ENCODE data around the gene WWC2.

- TF ChIP-seq, protein P1, sequence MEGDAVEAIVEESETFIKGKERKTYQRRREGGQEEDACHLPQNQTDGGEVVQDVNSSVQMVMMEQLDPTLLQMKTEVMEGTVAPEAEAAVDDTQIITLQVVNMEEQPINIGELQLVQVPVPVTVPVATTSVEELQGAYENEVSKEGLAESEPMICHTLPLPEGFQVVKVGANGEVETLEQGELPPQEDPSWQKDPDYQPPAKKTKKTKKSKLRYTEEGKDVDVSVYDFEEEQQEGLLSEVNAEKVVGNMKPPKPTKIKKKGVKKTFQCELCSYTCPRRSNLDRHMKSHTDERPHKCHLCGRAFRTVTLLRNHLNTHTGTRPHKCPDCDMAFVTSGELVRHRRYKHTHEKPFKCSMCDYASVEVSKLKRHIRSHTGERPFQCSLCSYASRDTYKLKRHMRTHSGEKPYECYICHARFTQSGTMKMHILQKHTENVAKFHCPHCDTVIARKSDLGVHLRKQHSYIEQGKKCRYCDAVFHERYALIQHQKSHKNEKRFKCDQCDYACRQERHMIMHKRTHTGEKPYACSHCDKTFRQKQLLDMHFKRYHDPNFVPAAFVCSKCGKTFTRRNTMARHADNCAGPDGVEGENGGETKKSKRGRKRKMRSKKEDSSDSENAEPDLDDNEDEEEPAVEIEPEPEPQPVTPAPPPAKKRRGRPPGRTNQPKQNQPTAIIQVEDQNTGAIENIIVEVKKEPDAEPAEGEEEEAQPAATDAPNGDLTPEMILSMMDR (IDR thresholded peaks at IDR 0.05; ENCODE audit: borderline replicate concordance, extremely low read depth, low read length, poor library complexity, severe bottlenecking): no peak
- no peak for TF ChIP-seq EZH2 (IDR thresholded peaks at IDR 0.05; ENCODE audit: borderline replicate concordance, low read depth, low read length, severe bottlenecking)
Measured at GRCh38 chr4:183256343-183256742, 157.3 kb downstream of the WWC2 start.
